ENCODE results near the gene LUC7L2.

- TF ChIP-seq, protein P1, sequence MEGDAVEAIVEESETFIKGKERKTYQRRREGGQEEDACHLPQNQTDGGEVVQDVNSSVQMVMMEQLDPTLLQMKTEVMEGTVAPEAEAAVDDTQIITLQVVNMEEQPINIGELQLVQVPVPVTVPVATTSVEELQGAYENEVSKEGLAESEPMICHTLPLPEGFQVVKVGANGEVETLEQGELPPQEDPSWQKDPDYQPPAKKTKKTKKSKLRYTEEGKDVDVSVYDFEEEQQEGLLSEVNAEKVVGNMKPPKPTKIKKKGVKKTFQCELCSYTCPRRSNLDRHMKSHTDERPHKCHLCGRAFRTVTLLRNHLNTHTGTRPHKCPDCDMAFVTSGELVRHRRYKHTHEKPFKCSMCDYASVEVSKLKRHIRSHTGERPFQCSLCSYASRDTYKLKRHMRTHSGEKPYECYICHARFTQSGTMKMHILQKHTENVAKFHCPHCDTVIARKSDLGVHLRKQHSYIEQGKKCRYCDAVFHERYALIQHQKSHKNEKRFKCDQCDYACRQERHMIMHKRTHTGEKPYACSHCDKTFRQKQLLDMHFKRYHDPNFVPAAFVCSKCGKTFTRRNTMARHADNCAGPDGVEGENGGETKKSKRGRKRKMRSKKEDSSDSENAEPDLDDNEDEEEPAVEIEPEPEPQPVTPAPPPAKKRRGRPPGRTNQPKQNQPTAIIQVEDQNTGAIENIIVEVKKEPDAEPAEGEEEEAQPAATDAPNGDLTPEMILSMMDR (IDR thresholded peaks at IDR 0.05; ENCODE audit: low read length) = no peak
- TF ChIP-seq EZH2phosphoT487 (IDR thresholded peaks at IDR 0.05; ENCODE audit: low read length) = no peak
- no peak for TF ChIP-seq EZH2 (optimal IDR thresholded peaks at IDR 0.05; ENCODE audit: low read depth, low read length)
These were observed 93.4 kb downstream of the LUC7L2 start for GRCh38 chr7:139452958-139453672.

Data from MM.1S (cell line).